ENCODE results near the gene HOXA2.

The HOXA2 gene

GRCh38 chr7:27111751-27112277 lies 9.3 kb upstream of the HOXA2 start:
- no peak for DNase-seq (ENCODE audit: low read depth in 3 of 3)

- DNase-seq (ENCODE audit: low read depth in 3 of 3), result no peak
Measured at GRCh38 chr7:27111042-27111750, 8.7 kb upstream of the HOXA2 start.

GRCh38 chr7:27110186-27111031 lies 7.9 kb upstream of the HOXA2 start:
- no peak for DNase-seq (ENCODE audit: low read depth in 3 of 3)

GRCh38 chr7:27109466-27110185 lies 7.1 kb upstream of the HOXA2 start:
- no peak for DNase-seq (ENCODE audit: low read depth in 3 of 3)

- DNase-seq (ENCODE audit: low read depth in 3 of 3), result no peak
Measured at GRCh38 chr7:27108390-27109127, 6.1 kb upstream of the HOXA2 start.

GRCh38 chr7:27107391-27108381 lies 5.2 kb upstream of the HOXA2 start:
- no peak for DNase-seq (ENCODE audit: low read depth in 3 of 3)

GRCh38 chr7:27106901-27107240 lies 4.4 kb upstream of the HOXA2 start:
- DNase-seq (ENCODE audit: low read depth in 3 of 3), result no peak

GRCh38 chr7:27106181-27106900 lies 3.9 kb upstream of the HOXA2 start:
- no peak for DNase-seq (ENCODE audit: low read depth in 3 of 3)

- DNase-seq (ENCODE audit: low read depth in 3 of 3), result no peak
Measured at GRCh38 chr7:27105301-27106031, 3.0 kb upstream of the HOXA2 start.

GRCh38 chr7:27104341-27105058 lies 2.0 kb upstream of the HOXA2 start:
- no peak for DNase-seq (ENCODE audit: low read depth in 3 of 3)

GRCh38 chr7:27103489-27104226 lies 1.2 kb upstream of the HOXA2 start:
- DNase-seq (ENCODE audit: low read depth in 3 of 3), result no peak

GRCh38 chr7:27101957-27102580 lies 414 bp downstream of the HOXA2 start:
- no peak for DNase-seq (ENCODE audit: low read depth in 3 of 3)

GRCh38 chr7:27101171-27101956 lies 1.1 kb downstream of the HOXA2 start:
- no peak for DNase-seq (ENCODE audit: low read depth in 3 of 3)

- DNase-seq (ENCODE audit: low read depth in 3 of 3), result no peak
Measured at GRCh38 chr7:27100694-27101170, 1.8 kb downstream of the HOXA2 start.

- no peak for DNase-seq (ENCODE audit: low read depth in 3 of 3)
Measured at GRCh38 chr7:27099453-27100370, 2.8 kb downstream of the HOXA2 start.
